Activated CD8-positive, alpha-beta memory T cell treated with anti-CD3 and anti-CD28 coated beads, Interleukin-2, amount 10 ng/mL, durations not matched to agents 7 days and 5 days (primary cell): ENCODE results near the gene BFAR. TPM values are rescaled to one million over a fixed set of nuclear protein-coding genes. Genes with fewer than 3 reads are reported as not detected.
"Not testable (repeated sequence)": the region's sequence is repeated elsewhere in the genome, so short reads cannot be mapped to it uniquely, and the experiment has no call there.

Experiments used
- ATAC-seq: fragments of 150-1000 bp; cut with Tn5 transposase; one replicate; pipeline ENCODE4 v1.10.0; 2021; ENCODE audit warnings: moderate library complexity
- CTCF ChIA-PET: fragments of 350-600 bp; sonication (Branson Sonifier 250); formaldehyde crosslinking; loops from one replicate; lab custom pipeline; 2021; ENCODE audit warnings: antibody characterized with exemption; lab: Charles Lee
- DNase-seq: peaks from one replicate; pipeline ENCODE4 v3.0.0-alpha.2; 2020
- H3K27ac Mint-ChIP-seq: one replicate; pipeline ENCODE4 v1.8.0; 2021; ENCODE audit warnings: mild to moderate bottlenecking, mixed read lengths
- H3K27me3 Mint-ChIP-seq: one replicate; pipeline ENCODE4 v1.8.0; 2021; ENCODE audit warnings: mixed read lengths
- H3K36me3 Mint-ChIP-seq: one replicate; pipeline ENCODE4 v1.8.0; 2021; ENCODE audit warnings: mild to moderate bottlenecking, mixed read lengths
- H3K4me1 Mint-ChIP-seq: one replicate; pipeline ENCODE4 v1.8.0; 2021; ENCODE audit warnings: mixed read lengths
- H3K4me3 Mint-ChIP-seq: one replicate; pipeline ENCODE4 v1.8.0; 2021; ENCODE audit warnings: mild to moderate bottlenecking, moderate library complexity, mixed read lengths
- H3K9me3 Mint-ChIP-seq: one replicate; pipeline ENCODE4 v1.8.0; 2022; ENCODE audit warnings: low read depth, mixed read lengths
- total RNA-seq, 2 experiments: library from RNA; stranded (reverse); gene quantifications; one replicate each; pipeline ENCODE4 v1.2.3, GENCODE V29; 2021

BFAR gene
- total RNA-seq, 2 experiments from 2014 or later, result 59.2 to 65.0 TPM

GRCh38 chr16:14649816-14650215, 17.1 kb downstream of the BFAR start:
- Mint-ChIP-seq H3K27me3 (no peaks in the 10 kb centered on the region), H3K27ac (no peak overlapping the region), H3K36me3 (peaks cover 42% of the 10 kb centered on the region), H3K4me1 (no peaks in the 10 kb centered on the region), H3K4me3 (no peak overlapping the region), H3K9me3 (no peaks in the 10 kb centered on the region)
- CTCF ChIA-PET, result no interaction called here
- ATAC-seq, result no peak
- DNase-seq, result no peak

GRCh38 chr16:14650629-14651028, 17.9 kb downstream of the BFAR start:
- DNase-seq (no peak), ATAC-seq (no peak)
- Mint-ChIP-seq H3K36me3 (peaks cover 45% of the 10 kb centered on the region), H3K4me1 (no peaks in the 10 kb centered on the region), H3K27ac (no peak overlapping the region), H3K4me3 (no peak overlapping the region), H3K9me3 (no peaks in the 10 kb centered on the region), H3K27me3 (no peaks in the 10 kb centered on the region)
- CTCF ChIA-PET, result no interaction called here

- CTCF ChIA-PET, result interaction anchor here (0.9 kb wide), 1 partner anchor 12 kb away, joined by 3 read pairs; no protein-coding TSS in a partner anchor
- Mint-ChIP-seq H3K27me3 (no peaks in the 10 kb centered on the region), H3K4me3 (no peak overlapping the region), H3K27ac (no peak overlapping the region), H3K4me1 (no peaks in the 10 kb centered on the region), H3K36me3 (peaks cover 48% of the 10 kb centered on the region), H3K9me3 (no peaks in the 10 kb centered on the region)
- no peak for DNase-seq
- no peak for ATAC-seq
Observed at GRCh38 chr16:14652726-14653125, 20.0 kb downstream of the BFAR start.

GRCh38 chr16:14658063-14658462, 25.3 kb downstream of the BFAR start:
- H3K9me3 Mint-ChIP-seq, result no peaks in the 10 kb centered on the region
- H3K27ac Mint-ChIP-seq, result peak overlapping the region; percentile 68
- peaks cover 43% of the 10 kb centered on the region for H3K36me3 Mint-ChIP-seq
- CTCF ChIA-PET, result no interaction called here
- ATAC-seq (no peak), DNase-seq (no peak)
- peaks cover 2% of the 10 kb centered on the region for H3K4me1 Mint-ChIP-seq
- H3K4me3 Mint-ChIP-seq, result no peak overlapping the region
- H3K27me3 Mint-ChIP-seq, result no peaks in the 10 kb centered on the region

- no peak for DNase-seq
- no peak overlapping the region for H3K27ac Mint-ChIP-seq
- no peak for ATAC-seq
- CTCF ChIA-PET, result no interaction called here
- H3K4me1 Mint-ChIP-seq, result peaks cover 5% of the 10 kb centered on the region
- H3K27me3 Mint-ChIP-seq, result no peaks in the 10 kb centered on the region
- H3K36me3 Mint-ChIP-seq, result peaks cover 58% of the 10 kb centered on the region
- no peaks in the 10 kb centered on the region for H3K9me3 Mint-ChIP-seq
- no peak overlapping the region for H3K4me3 Mint-ChIP-seq
Observed at GRCh38 chr16:14667347-14668266, 34.9 kb downstream of the BFAR start.

- ATAC-seq (no peak), DNase-seq (no peak)
- Mint-ChIP-seq H3K27ac (no peak overlapping the region), H3K4me1 (peaks cover 9% of the 10 kb centered on the region), H3K27me3 (no peaks in the 10 kb centered on the region), H3K36me3 (peaks cover 55% of the 10 kb centered on the region), H3K9me3 (no peaks in the 10 kb centered on the region), H3K4me3 (no peak overlapping the region)
- CTCF ChIA-PET, result no interaction called here
Observed at GRCh38 chr16:14668556-14669223, 35.9 kb downstream of the BFAR start.

GRCh38 chr16:14669776-14670175, 37.0 kb downstream of the BFAR start:
- no peak overlapping the region for H3K4me3 Mint-ChIP-seq
- no peak for DNase-seq
- CTCF ChIA-PET, result no interaction called here
- H3K27ac Mint-ChIP-seq, result no peak overlapping the region
- peaks cover 45% of the 10 kb centered on the region for H3K36me3 Mint-ChIP-seq
- H3K27me3 Mint-ChIP-seq, result no peaks in the 10 kb centered on the region
- no peaks in the 10 kb centered on the region for H3K9me3 Mint-ChIP-seq
- no peak for ATAC-seq
- H3K4me1 Mint-ChIP-seq, result peaks cover 10% of the 10 kb centered on the region

GRCh38 chr16:14672403-14672971, 39.7 kb downstream of the BFAR start:
- H3K36me3 Mint-ChIP-seq, result peaks cover 22% of the 10 kb centered on the region
- peaks cover 10% of the 10 kb centered on the region for H3K4me1 Mint-ChIP-seq
- H3K27me3 Mint-ChIP-seq, result no peaks in the 10 kb centered on the region
- ATAC-seq (peak; percentile 64), DNase-seq (peak; percentile 54)
- CTCF ChIA-PET, result no interaction called here
- no peak overlapping the region for H3K4me3 Mint-ChIP-seq
- no peak overlapping the region for H3K27ac Mint-ChIP-seq
- H3K9me3 Mint-ChIP-seq, result no peaks in the 10 kb centered on the region

GRCh38 chr16:14676633-14677032, 43.9 kb downstream of the BFAR start:
- Mint-ChIP-seq H3K4me1 (peaks cover 10% of the 10 kb centered on the region), H3K27ac (no peak overlapping the region), H3K4me3 (no peak overlapping the region), H3K27me3 (peaks cover 3% of the 10 kb centered on the region), H3K36me3 (no peaks in the 10 kb centered on the region), H3K9me3 (no peaks in the 10 kb centered on the region)
- no peak for DNase-seq
- no peak for ATAC-seq
- CTCF ChIA-PET, result no interaction called here

- DNase-seq (no peak), ATAC-seq (no peak)
- Mint-ChIP-seq H3K4me3 (no peak overlapping the region), H3K27ac (no peak overlapping the region), H3K27me3 (peaks cover 3% of the 10 kb centered on the region), H3K36me3 (no peaks in the 10 kb centered on the region), H3K4me1 (peaks cover 4% of the 10 kb centered on the region), H3K9me3 (no peaks in the 10 kb centered on the region)
- CTCF ChIA-PET, result no interaction called here
Observed at GRCh38 chr16:14677627-14678026, 44.9 kb downstream of the BFAR start.

- H3K9me3 Mint-ChIP-seq, result no peaks in the 10 kb centered on the region
- DNase-seq, result no peak
- peaks cover 3% of the 10 kb centered on the region for H3K27me3 Mint-ChIP-seq
- ATAC-seq, result no peak
- CTCF ChIA-PET, result no interaction called here
- H3K36me3 Mint-ChIP-seq, result no peaks in the 10 kb centered on the region
- no peak overlapping the region for H3K27ac Mint-ChIP-seq
- H3K4me3 Mint-ChIP-seq, result no peak overlapping the region
- H3K4me1 Mint-ChIP-seq, result no peaks in the 10 kb centered on the region
Observed at GRCh38 chr16:14678748-14679497, 46.2 kb downstream of the BFAR start.

GRCh38 chr16:14680396-14680795, 47.6 kb downstream of the BFAR start:
- H3K27me3 Mint-ChIP-seq, H3K27ac Mint-ChIP-seq, H3K36me3 Mint-ChIP-seq, ATAC-seq, H3K9me3 Mint-ChIP-seq, DNase-seq, H3K4me3 Mint-ChIP-seq, H3K4me1 Mint-ChIP-seq: not testable (repeated sequence)
- CTCF ChIA-PET, result interaction anchor here (0.6 kb wide), 1 partner anchor 59 kb away, joined by 4 read pairs; no protein-coding TSS in a partner anchor

- no peak for DNase-seq
- Mint-ChIP-seq H3K27me3 (peaks cover 6% of the 10 kb centered on the region), H3K27ac (no peak overlapping the region), H3K9me3 (no peaks in the 10 kb centered on the region), H3K4me1 (no peaks in the 10 kb centered on the region), H3K4me3 (no peak overlapping the region), H3K36me3 (no peaks in the 10 kb centered on the region)
- CTCF ChIA-PET, result interaction anchor here (0.6 kb wide), 1 partner anchor 60 kb away, joined by 4 read pairs; no protein-coding TSS in a partner anchor
- ATAC-seq, result no peak
Observed at GRCh38 chr16:14681115-14681514, 48.4 kb downstream of the BFAR start.
